ENCODE measurements around the gene BCAR3.

Gene BCAR3

GRCh38 chr1:93578911-93579825 lies 102.5 kb downstream of the BCAR3 start:
- no peak for TF ChIP-seq CTCF (IDR thresholded peaks at IDR 0.05; ENCODE audit: borderline replicate concordance, control extremely low read depth, extremely low read depth, insufficient read depth, missing control alignments)
- no peak for DNase-seq (ENCODE audit: low spot score)
- in situ Hi-C loops (cut with MboI; ENCODE audit: low sequenced_read_pairs, unreplicated experiment) = no loop called here

GRCh38 chr1:93578433-93578830 lies 103.2 kb downstream of the BCAR3 start:
- DNase-seq (ENCODE audit: low spot score) = no peak
- in situ Hi-C loops (cut with MboI; ENCODE audit: low sequenced_read_pairs, unreplicated experiment) = no loop called here
- TF ChIP-seq CTCF (IDR thresholded peaks at IDR 0.05; ENCODE audit: borderline replicate concordance, control extremely low read depth, extremely low read depth, insufficient read depth, missing control alignments) = no peak

- DNase-seq (ENCODE audit: low spot score) = no peak
- in situ Hi-C loops (cut with MboI; ENCODE audit: low sequenced_read_pairs, unreplicated experiment) = no loop called here
- TF ChIP-seq CTCF (IDR thresholded peaks at IDR 0.05; ENCODE audit: borderline replicate concordance, control extremely low read depth, extremely low read depth, insufficient read depth, missing control alignments) = no peak
Observed at GRCh38 chr1:93577536-93578432, 103.9 kb downstream of the BCAR3 start.

- no peak for DNase-seq (ENCODE audit: low spot score)
- TF ChIP-seq CTCF (IDR thresholded peaks at IDR 0.05; ENCODE audit: borderline replicate concordance, control extremely low read depth, extremely low read depth, insufficient read depth, missing control alignments) = no peak
Observed at GRCh38 chr1:93576746-93577145, 104.9 kb downstream of the BCAR3 start.

GRCh38 chr1:93576346-93576745 lies 105.3 kb downstream of the BCAR3 start:
- DNase-seq (ENCODE audit: low spot score) = no peak
- in situ Hi-C loops (cut with MboI; ENCODE audit: low sequenced_read_pairs, unreplicated experiment) = no loop called here

More at GRCh38 chr1:93576746-93577145, 104.9 kb downstream of the BCAR3 start:
- in situ Hi-C loops (cut with MboI; ENCODE audit: low sequenced_read_pairs, unreplicated experiment) = no loop called here

More at GRCh38 chr1:93576346-93576745, 105.3 kb downstream of the BCAR3 start:
- TF ChIP-seq CTCF (IDR thresholded peaks at IDR 0.05; ENCODE audit: borderline replicate concordance, control extremely low read depth, extremely low read depth, insufficient read depth, missing control alignments) = no peak

All from GM13976 (cell line).